GM21528 (cell line): ENCODE results near the gene CEP97.

ENCODE experiments used
- ATAC-seq: cut with Tn5 transposase; IDR thresholded peaks from one replicate; pipeline ENCODE4 v1.9.1; 2021; ENCODE audit warnings: mild to moderate bottlenecking, moderate library complexity; ENCODE audit not compliant: unreplicated experiment, low FRiP score

The CEP97 gene

GRCh38 chr3:101811875-101812274 is 87.5 kb downstream of the CEP97 start:
- ATAC-seq, result no peak

- ATAC-seq, result no peak
Observed at GRCh38 chr3:101812895-101813294, 88.5 kb downstream of the CEP97 start.

GRCh38 chr3:101813817-101814440 is 89.5 kb downstream of the CEP97 start:
- no peak for ATAC-seq

GRCh38 chr3:101814835-101815234 is 90.4 kb downstream of the CEP97 start:
- no peak for ATAC-seq

GRCh38 chr3:101816215-101817149 is 92.1 kb downstream of the CEP97 start:
- ATAC-seq, result no peak

- ATAC-seq, result no peak
Observed at GRCh38 chr3:101817992-101818391, 93.6 kb downstream of the CEP97 start.

- no peak for ATAC-seq
Observed at GRCh38 chr3:101819649-101820206, 95.3 kb downstream of the CEP97 start.
